Body of pancreas (tissue), 4 donors: ENCODE data around the gene MAP4K2. TPM values are rescaled to one million over a fixed set of nuclear protein-coding genes. Genes with fewer than 3 reads are reported as not detected.

ENCODE experiments used
- ATAC-seq: fragments of 150-250 bp; one replicate; pipeline ENCODE4 v1.9.1; 2016
- DNase-seq, 4 donors: peaks; one replicate each; pipeline ENCODE4 v3.0.0-alpha.2; 2019
- H3K27ac ChIP-seq, 4 donors: fragments of 200-600 bp; sonication (generic); 1 replicate in 3 of 4; 2 replicates in 1 of 4; pipeline versions ENCODE4 v1.5.1 to v1.6.1; 2016 to 2019; ENCODE audit warnings: mild to moderate bottlenecking in 1 of 4, mixed read lengths in 1 of 4, moderate library complexity in 1 of 4
- H3K27me3 ChIP-seq, 2 donors: fragments of 200-600 bp; sonication (generic); one replicate each; pipeline ENCODE4 v1.6.0; 2016; ENCODE audit warnings: mild to moderate bottlenecking in 1 of 2
- H3K36me3 ChIP-seq, 2 donors: fragments of 200-600 bp; sonication (generic); replicated peaks in 1 of 2; 2 replicates each; pipeline ENCODE4 v1.5.1; 2016; ENCODE audit warnings: low read depth in 2 of 2; ENCODE audit not compliant: insufficient read depth in 1 of 2
- H3K4me1 ChIP-seq: fragments of 200-600 bp; sonication (generic); one replicate; pipeline ENCODE4 v1.6.0; 2016
- H3K4me3 ChIP-seq, 2 donors: fragments of 200-600 bp; sonication (generic); 1 replicate in 1 of 2; 2 replicates in 1 of 2; pipeline ENCODE4 v1.5.1; 2016 to 2019
- H3K9me3 ChIP-seq, 3 donors: fragments of 200-600 bp; sonication (generic); 1 replicate in 2 of 3; 2 replicates in 1 of 3; pipeline ENCODE4 v1.5.1; 2016
- CTCF ChIP-seq, 7 experiments: fragments of 450-650 bp in 4 of 7; fragments of 200-600 bp in 3 of 7; sonication (generic) in 3 of 7; IDR thresholded peaks; one replicate each; pipeline ENCODE4 v1.5.1; 2016 to 2019; ENCODE audit warnings: antibody characterized with exemption in 7 of 7
- POLR2A ChIP-seq, 3 donors: fragments of 450-650 bp; IDR thresholded peaks; one replicate each; pipeline ENCODE4 v1.6.1; 2016; ENCODE audit warnings: antibody characterized with exemption in 3 of 3, mild to moderate bottlenecking in 2 of 3
- WGBS, 2 donors: methylation state at CpG; one replicate each; pipeline ENCODE4 v1.1.5; 2017; 5-methylcytosine and 5-hydroxymethylcytosine counted together
- intact Hi-C: fragments of 100-400 bp; cut with DNase I; formaldehyde crosslinking; loops from one replicate; pipeline ENCODE4 v1.15.1; 2023
- total RNA-seq, 2 donors: library from RNA; depleted of rRNA; stranded (reverse); fragments of >200 nt; gene quantifications; one replicate each; pipeline ENCODE4 v1.1.0, GENCODE V29; 2016

Gene MAP4K2
- total RNA-seq, 2 donors from 2014 or later: 10.4 to 18.1 TPM

GRCh38 chr11:64814712-64815187 is 11.7 kb upstream of the MAP4K2 start:
- WGBS, 2 donors: 67 to 71% methylated on average over 5 to 7 of the region's 7 CpGs
- peaks cover 27% of the 10 kb centered on the region for H3K4me1 ChIP-seq
- H3K27me3 ChIP-seq: no peaks in the 10 kb centered on the region
- H3K27ac ChIP-seq: peak overlapping the region in 2 of 4 donors; percentile 49 to 52
- ATAC-seq (no peak), DNase-seq (no peak)
- no peaks in the 10 kb centered on the region for H3K9me3 ChIP-seq
- no peaks in the 10 kb centered on the region for H3K36me3 ChIP-seq
- TF ChIP-seq POLR2A (IDR thresholded peaks at IDR 0.05) (no peak), CTCF (IDR thresholded peaks at IDR 0.05) (no peak)
- H3K4me3 ChIP-seq: no peak overlapping the region
- intact Hi-C loops: no loop called here

GRCh38 chr11:64813826-64814225 is 10.8 kb upstream of the MAP4K2 start:
- Histone ChIP-seq H3K36me3 (no peaks in the 10 kb centered on the region), H3K27ac (peak overlapping the region; percentile 16 to 59 (median 50)), H3K4me3 (no peak overlapping the region), H3K9me3 (no peaks in the 10 kb centered on the region), H3K4me1 (peaks cover 36% of the 10 kb centered on the region), H3K27me3 (no peaks in the 10 kb centered on the region)
- 25 to 35% methylated on average over 5 of the region's 5 CpGs for WGBS, 2 donors
- peak; percentile 42 to 56 (median 50) for DNase-seq
- ATAC-seq: no peak
- TF ChIP-seq POLR2A (IDR thresholded peaks at IDR 0.05) (no peak), CTCF (IDR thresholded peaks at IDR 0.05) (no peak)
- intact Hi-C loops: no loop called here

GRCh38 chr11:64810891-64811272 is 7.9 kb upstream of the MAP4K2 start:
- Histone ChIP-seq H3K4me1 (peaks cover 36% of the 10 kb centered on the region), H3K27me3 (no peaks in the 10 kb centered on the region), H3K36me3 (no peaks in the 10 kb centered on the region), H3K4me3 (peak overlapping the region in 1 of 2 donors; percentile 86), H3K9me3 (no peaks in the 10 kb centered on the region), H3K27ac (peak overlapping the region in 3 of 4 donors; percentile 68 to 86 (median 81))
- 37 to 44% methylated on average over 17 of the region's 17 CpGs for WGBS, 2 donors
- ATAC-seq: peak; percentile 4
- intact Hi-C loops: no loop called here
- peak in 3 of 4 donors; percentile 24 to 37 (median 26) for DNase-seq
- TF ChIP-seq POLR2A (IDR thresholded peaks at IDR 0.05): no peak
- no peak for TF ChIP-seq CTCF (IDR thresholded peaks at IDR 0.05)

- Histone ChIP-seq H3K4me1 (peaks cover 31% of the 10 kb centered on the region), H3K4me3 (peak within 1 kb of the TSS; percentile 86 to 87), H3K27ac (peak within 1 kb of the TSS; percentile 68 to 86 (median 76)), H3K9me3 (no peaks in the 10 kb centered on the region), H3K36me3 (no peaks in the 10 kb centered on the region), H3K27me3 (no peaks in the 10 kb centered on the region)
- ATAC-seq (peak; percentile 95), DNase-seq (peak; percentile 97 to 98 (median 98))
- 0% methylated on average over 28 to 42 of the region's 46 CpGs for WGBS, 2 donors
- TF ChIP-seq CTCF (IDR thresholded peaks at IDR 0.05) (peak in 1 of 7 experiments; percentile 17), POLR2A (IDR thresholded peaks at IDR 0.05) (peak; percentile 41 to 79 (median 67))
- intact Hi-C loops: no loop called here
Measured at GRCh38 chr11:64810271-64810890, 7.4 kb upstream of the MAP4K2 start, which contains the start of gene MEN1. Gene MEN1 (minus strand): TSS chr11:64810551. CDS start chr11:64810109, 442 bp downstream.
